WERI-Rb-1 (cell line): ENCODE results near the gene GIMAP8.

Source experiments
- DNase-seq: peaks from one replicate; pipeline ENCODE4 v3.0.0-alpha.2; 2020
- H3K27ac ChIP-seq: fragments of 250-450 bp; sonication (Bioruptor Pico); 2 replicates; pipeline ENCODE4 v1.5.1; 2020; ENCODE audit warnings: mild to moderate bottlenecking, moderate library complexity
- H3K27me3 ChIP-seq: fragments of 250-450 bp; sonication (Bioruptor Pico); 2 replicates; pipeline ENCODE4 v1.5.1; 2021; ENCODE audit warnings: mild to moderate bottlenecking, low read depth, moderate library complexity; ENCODE audit not compliant: insufficient read depth, severe bottlenecking
- H3K36me3 ChIP-seq: fragments of 250-450 bp; sonication (Bioruptor Pico); 2 replicates; pipeline ENCODE4 v1.5.1; 2020; ENCODE audit warnings: mild to moderate bottlenecking, moderate library complexity
- H3K4me3 ChIP-seq: 2 replicates; pipeline ENCODE4 v1.5.1; 2011; ENCODE audit warnings: low read depth, mild to moderate bottlenecking, control low read depth, low read length
- H3K9me3 ChIP-seq: fragments of 250-450 bp; sonication (Bioruptor Pico); 2 replicates; pipeline ENCODE4 v1.5.1; 2021; ENCODE audit warnings: mild to moderate bottlenecking, moderate library complexity; ENCODE audit not compliant: severe bottlenecking
- TF ChIP-seq, protein P1 (sequence below): IDR thresholded peaks from 2 replicates; pipeline ENCODE4 v1.5.1; 2011; ENCODE audit warnings: low read depth, mild to moderate bottlenecking, control low read depth, inconsistent platforms, low read length

Gene GIMAP8

GRCh38 chr7:150431839-150432658 is 18.4 kb upstream of the GIMAP8 start:
- H3K27me3 ChIP-seq = no peaks in the 10 kb centered on the region
- H3K4me3 ChIP-seq = no peak overlapping the region
- TF ChIP-seq, protein P1, sequence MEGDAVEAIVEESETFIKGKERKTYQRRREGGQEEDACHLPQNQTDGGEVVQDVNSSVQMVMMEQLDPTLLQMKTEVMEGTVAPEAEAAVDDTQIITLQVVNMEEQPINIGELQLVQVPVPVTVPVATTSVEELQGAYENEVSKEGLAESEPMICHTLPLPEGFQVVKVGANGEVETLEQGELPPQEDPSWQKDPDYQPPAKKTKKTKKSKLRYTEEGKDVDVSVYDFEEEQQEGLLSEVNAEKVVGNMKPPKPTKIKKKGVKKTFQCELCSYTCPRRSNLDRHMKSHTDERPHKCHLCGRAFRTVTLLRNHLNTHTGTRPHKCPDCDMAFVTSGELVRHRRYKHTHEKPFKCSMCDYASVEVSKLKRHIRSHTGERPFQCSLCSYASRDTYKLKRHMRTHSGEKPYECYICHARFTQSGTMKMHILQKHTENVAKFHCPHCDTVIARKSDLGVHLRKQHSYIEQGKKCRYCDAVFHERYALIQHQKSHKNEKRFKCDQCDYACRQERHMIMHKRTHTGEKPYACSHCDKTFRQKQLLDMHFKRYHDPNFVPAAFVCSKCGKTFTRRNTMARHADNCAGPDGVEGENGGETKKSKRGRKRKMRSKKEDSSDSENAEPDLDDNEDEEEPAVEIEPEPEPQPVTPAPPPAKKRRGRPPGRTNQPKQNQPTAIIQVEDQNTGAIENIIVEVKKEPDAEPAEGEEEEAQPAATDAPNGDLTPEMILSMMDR = no peak
- no peaks in the 10 kb centered on the region for H3K9me3 ChIP-seq
- DNase-seq = no peak
- no peaks in the 10 kb centered on the region for H3K36me3 ChIP-seq
- H3K27ac ChIP-seq = no peak overlapping the region

GRCh38 chr7:150432915-150433892 is 17.2 kb upstream of the GIMAP8 start:
- no peak overlapping the region for H3K4me3 ChIP-seq
- no peaks in the 10 kb centered on the region for H3K9me3 ChIP-seq
- no peak overlapping the region for H3K27ac ChIP-seq
- no peak for DNase-seq
- no peaks in the 10 kb centered on the region for H3K27me3 ChIP-seq
- TF ChIP-seq, protein P1 = no peak
- no peaks in the 10 kb centered on the region for H3K36me3 ChIP-seq

GRCh38 chr7:150434240-150434639 is 16.2 kb upstream of the GIMAP8 start:
- TF ChIP-seq, protein P1 = no peak
- no peak for DNase-seq

GRCh38 chr7:150435047-150435389 is 15.4 kb upstream of the GIMAP8 start:
- no peaks in the 10 kb centered on the region for H3K36me3 ChIP-seq

More at GRCh38 chr7:150434240-150434639, 16.2 kb upstream of the GIMAP8 start:
- H3K4me3 ChIP-seq = no peak overlapping the region
- H3K27me3 ChIP-seq = no peaks in the 10 kb centered on the region
- H3K36me3 ChIP-seq = no peaks in the 10 kb centered on the region
- H3K27ac ChIP-seq = no peak overlapping the region
- H3K9me3 ChIP-seq = no peaks in the 10 kb centered on the region

GRCh38 chr7:150435390-150436073 is 14.9 kb upstream of the GIMAP8 start:
- Histone ChIP-seq H3K9me3 (no peaks in the 10 kb centered on the region), H3K27me3 (no peaks in the 10 kb centered on the region), H3K36me3 (no peaks in the 10 kb centered on the region), H3K4me3 (no peak overlapping the region), H3K27ac (no peak overlapping the region)
- DNase-seq = no peak
- TF ChIP-seq, protein P1 = no peak

More at GRCh38 chr7:150435047-150435389, 15.4 kb upstream of the GIMAP8 start:
- TF ChIP-seq, protein P1 = no peak
- no peak overlapping the region for H3K27ac ChIP-seq
- no peak overlapping the region for H3K4me3 ChIP-seq
- H3K27me3 ChIP-seq = no peaks in the 10 kb centered on the region
- H3K9me3 ChIP-seq = no peaks in the 10 kb centered on the region
- no peak for DNase-seq
